ENCODE data around the gene EIF2AK3. TPM values are rescaled to one million over a fixed set of nuclear protein-coding genes. Genes with fewer than 3 reads are reported as not detected.

The EIF2AK3 gene
- total and polyA plus RNA-seq, 5 donors from 2014 or later: 4.5 to 36.9 (median 7.2) TPM

GRCh38 chr2:88621432-88621831 lies 5.8 kb downstream of the EIF2AK3 start:
- H3K4me1 ChIP-seq (ENCODE audit: control insufficient read depth, insufficient read depth, low read length, poor library complexity, severe bottlenecking): peaks cover 24% of the 10 kb centered on the region
- H3K9me3 Mint-ChIP-seq: no peaks in the 10 kb centered on the region
- H3K4me1 Mint-ChIP-seq: peaks cover 14 to 57% (median 39%) of the 10 kb centered on the region in 4 donors
- H3K36me3 ChIP-seq (ENCODE audit: control insufficient read depth, insufficient read depth, low read length): no peaks in the 10 kb centered on the region
- peaks cover 8% of the 10 kb centered on the region for H3K36me3 Mint-ChIP-seq
- DNase-seq: no peak
- H3K27ac ChIP-seq (ENCODE audit: insufficient read depth, low read length, poor library complexity, severe bottlenecking): no peak overlapping the region
- no peaks in the 10 kb centered on the region for H3K27me3 ChIP-seq (ENCODE audit: control insufficient read depth, insufficient read depth, low read length)
- no peak overlapping the region for H3K4me3 ChIP-seq (ENCODE audit: low read depth, low read length)
- H3K27me3 Mint-ChIP-seq: no peaks in the 10 kb centered on the region
- peak overlapping the region in 1 of 4 donors; percentile 7 for H3K4me3 Mint-ChIP-seq
- no peak for ATAC-seq (ENCODE audit: low read depth in 2 of 2)
- H3K9me3 ChIP-seq (ENCODE audit: control insufficient read depth in 2 of 2, low read length in 2 of 2): no peaks in the 10 kb centered on the region
- H3K27ac Mint-ChIP-seq: no peak overlapping the region

GRCh38 chr2:88620015-88620414 lies 7.2 kb downstream of the EIF2AK3 start:
- Histone ChIP-seq H3K27ac (ENCODE audit: insufficient read depth, low read length, poor library complexity, severe bottlenecking) (no peak overlapping the region), H3K4me3 (ENCODE audit: low read depth, low read length) (no peak overlapping the region), H3K36me3 (ENCODE audit: control insufficient read depth, insufficient read depth, low read length) (no peaks in the 10 kb centered on the region), H3K4me1 (ENCODE audit: control insufficient read depth, insufficient read depth, low read length, poor library complexity, severe bottlenecking) (peaks cover 11% of the 10 kb centered on the region), H3K9me3 (ENCODE audit: control insufficient read depth in 2 of 2, low read length in 2 of 2) (no peaks in the 10 kb centered on the region), H3K27me3 (ENCODE audit: control insufficient read depth, insufficient read depth, low read length) (no peaks in the 10 kb centered on the region)
- ATAC-seq (ENCODE audit: low read depth in 2 of 2) (no peak), DNase-seq (no peak)
- H3K27ac Mint-ChIP-seq: peak overlapping the region in 2 of 3 donors; percentile 39 to 67
- H3K4me3 Mint-ChIP-seq: no peak overlapping the region
- no peaks in the 10 kb centered on the region for H3K9me3 Mint-ChIP-seq
- peaks cover 8% of the 10 kb centered on the region for H3K36me3 Mint-ChIP-seq
- no peaks in the 10 kb centered on the region for H3K27me3 Mint-ChIP-seq
- H3K4me1 Mint-ChIP-seq: peaks cover 14 to 50% (median 33%) of the 10 kb centered on the region in 4 donors

- peaks cover 14 to 37% (median 30%) of the 10 kb centered on the region in 4 donors for H3K4me1 Mint-ChIP-seq
- H3K27me3 Mint-ChIP-seq: no peaks in the 10 kb centered on the region
- H3K9me3 Mint-ChIP-seq: no peaks in the 10 kb centered on the region
- DNase-seq (no peak), ATAC-seq (ENCODE audit: low read depth in 2 of 2) (no peak)
- H3K27ac ChIP-seq (ENCODE audit: insufficient read depth, low read length, poor library complexity, severe bottlenecking): no peak overlapping the region
- no peaks in the 10 kb centered on the region for H3K4me1 ChIP-seq (ENCODE audit: control insufficient read depth, insufficient read depth, low read length, poor library complexity, severe bottlenecking)
- H3K27ac Mint-ChIP-seq: no peak overlapping the region
- peaks cover 16% of the 10 kb centered on the region for H3K36me3 ChIP-seq (ENCODE audit: control insufficient read depth, insufficient read depth, low read length)
- no peaks in the 10 kb centered on the region for H3K27me3 ChIP-seq (ENCODE audit: control insufficient read depth, insufficient read depth, low read length)
- no peak overlapping the region for H3K4me3 Mint-ChIP-seq
- H3K4me3 ChIP-seq (ENCODE audit: low read depth, low read length): no peak overlapping the region
- H3K9me3 ChIP-seq (ENCODE audit: control insufficient read depth in 2 of 2, low read length in 2 of 2): no peaks in the 10 kb centered on the region
- peaks cover 17% of the 10 kb centered on the region for H3K36me3 Mint-ChIP-seq
These were observed 11.4 kb downstream of the EIF2AK3 start for GRCh38 chr2:88615822-88616221.

DNA sequence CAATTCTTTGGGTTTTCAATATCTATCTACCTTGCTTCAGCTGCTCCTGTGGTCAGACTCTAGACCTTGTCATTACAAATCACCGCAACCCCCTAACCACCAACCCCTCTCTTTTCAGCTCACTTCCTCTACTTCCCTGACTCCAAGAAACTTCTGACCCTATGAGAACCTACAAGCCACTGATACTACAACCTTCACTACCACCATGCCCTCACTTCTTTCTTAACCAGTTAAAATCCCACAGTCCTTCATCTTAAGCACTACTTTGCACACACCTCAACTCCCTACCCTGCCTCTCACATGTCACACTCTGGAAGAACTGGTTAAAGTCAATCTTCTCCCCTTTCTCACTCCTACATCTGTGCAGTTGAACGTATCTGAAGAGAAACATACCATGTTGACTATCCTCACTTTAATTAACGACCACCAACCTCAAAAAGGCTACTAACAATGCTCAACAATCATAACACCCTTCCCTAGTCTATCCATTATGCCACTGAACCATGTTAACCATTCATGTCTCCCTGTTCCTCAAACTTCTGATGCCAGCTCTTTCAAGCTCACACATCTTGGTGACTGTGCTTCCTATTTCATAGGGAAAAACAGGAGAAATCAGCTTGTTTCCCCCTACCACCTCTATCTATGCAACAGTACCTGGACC lies 12.6 kb downstream of the EIF2AK3 start:
- Histone ChIP-seq H3K4me3 (ENCODE audit: low read depth, low read length) (no peak overlapping the region), H3K36me3 (ENCODE audit: control insufficient read depth, insufficient read depth, low read length) (peaks cover 27% of the 10 kb centered on the region), H3K4me1 (ENCODE audit: control insufficient read depth, insufficient read depth, low read length, poor library complexity, severe bottlenecking) (no peaks in the 10 kb centered on the region), H3K27me3 (ENCODE audit: control insufficient read depth, insufficient read depth, low read length) (no peaks in the 10 kb centered on the region), H3K9me3 (ENCODE audit: control insufficient read depth in 2 of 2, low read length in 2 of 2) (no peaks in the 10 kb centered on the region), H3K27ac (ENCODE audit: insufficient read depth, low read length, poor library complexity, severe bottlenecking) (no peak overlapping the region)
- DNase-seq (no peak), ATAC-seq (ENCODE audit: low read depth in 2 of 2) (no peak)
- H3K4me1 Mint-ChIP-seq: peaks cover 4 to 31% (median 21%) of the 10 kb centered on the region in 4 donors
- no peak overlapping the region for H3K4me3 Mint-ChIP-seq
- no peaks in the 10 kb centered on the region for H3K9me3 Mint-ChIP-seq
- H3K27ac Mint-ChIP-seq: no peak overlapping the region
- peaks cover 14% of the 10 kb centered on the region for H3K36me3 Mint-ChIP-seq
- no peaks in the 10 kb centered on the region for H3K27me3 Mint-ChIP-seq

GRCh38 chr2:88613921-88614320 lies 13.3 kb downstream of the EIF2AK3 start:
- Mint-ChIP-seq H3K27me3 (no peaks in the 10 kb centered on the region), H3K4me1 (peaks cover 4 to 30% (median 18%) of the 10 kb centered on the region in 4 donors), H3K36me3 (peaks cover 14% of the 10 kb centered on the region), H3K9me3 (no peaks in the 10 kb centered on the region), H3K4me3 (no peak overlapping the region), H3K27ac (no peak overlapping the region)
- Histone ChIP-seq H3K4me1 (ENCODE audit: control insufficient read depth, insufficient read depth, low read length, poor library complexity, severe bottlenecking) (no peaks in the 10 kb centered on the region), H3K36me3 (ENCODE audit: control insufficient read depth, insufficient read depth, low read length) (peaks cover 29% of the 10 kb centered on the region), H3K4me3 (ENCODE audit: low read depth, low read length) (no peak overlapping the region), H3K27me3 (ENCODE audit: control insufficient read depth, insufficient read depth, low read length) (no peaks in the 10 kb centered on the region), H3K9me3 (ENCODE audit: control insufficient read depth in 2 of 2, low read length in 2 of 2) (no peaks in the 10 kb centered on the region), H3K27ac (ENCODE audit: insufficient read depth, low read length, poor library complexity, severe bottlenecking) (no peak overlapping the region)
- DNase-seq: no peak
- no peak for ATAC-seq (ENCODE audit: low read depth in 2 of 2)

DNA sequence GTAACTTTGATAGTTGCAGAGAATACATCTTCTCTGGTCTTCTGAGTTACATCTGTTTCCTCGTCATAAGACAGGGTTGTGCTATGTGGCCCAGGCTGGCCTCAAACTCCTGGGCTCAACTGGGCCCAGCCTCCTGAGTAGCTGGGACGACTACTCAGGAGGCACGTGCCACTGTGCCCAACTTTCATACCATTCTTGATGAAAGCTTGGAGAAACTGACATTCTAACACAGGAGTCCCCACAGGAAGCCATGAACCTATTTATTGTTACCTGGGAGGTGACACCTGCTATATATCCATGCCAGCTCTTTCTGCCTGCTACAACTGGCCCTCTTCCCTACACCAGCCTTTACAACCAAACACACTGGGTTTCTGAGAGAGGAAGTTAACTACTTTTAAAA lies 19.1 kb downstream of the EIF2AK3 start:
- H3K4me3 ChIP-seq (ENCODE audit: low read depth, low read length): no peak overlapping the region
- H3K4me3 Mint-ChIP-seq: no peak overlapping the region
- H3K36me3 ChIP-seq (ENCODE audit: control insufficient read depth, insufficient read depth, low read length): peaks cover 26% of the 10 kb centered on the region
- H3K9me3 ChIP-seq (ENCODE audit: control insufficient read depth in 2 of 2, low read length in 2 of 2): no peaks in the 10 kb centered on the region
- H3K9me3 Mint-ChIP-seq: no peaks in the 10 kb centered on the region
- ATAC-seq (ENCODE audit: low read depth in 2 of 2): no peak
- H3K27me3 Mint-ChIP-seq: no peaks in the 10 kb centered on the region
- H3K4me1 ChIP-seq (ENCODE audit: control insufficient read depth, insufficient read depth, low read length, poor library complexity, severe bottlenecking): no peaks in the 10 kb centered on the region
- H3K36me3 Mint-ChIP-seq: peaks cover 9% of the 10 kb centered on the region
- H3K27me3 ChIP-seq (ENCODE audit: control insufficient read depth, insufficient read depth, low read length): no peaks in the 10 kb centered on the region
- no peak overlapping the region for H3K27ac ChIP-seq (ENCODE audit: insufficient read depth, low read length, poor library complexity, severe bottlenecking)
- no peak overlapping the region for H3K27ac Mint-ChIP-seq
- DNase-seq: no peak
- H3K4me1 Mint-ChIP-seq: peaks cover 15 to 30% (median 21%) of the 10 kb centered on the region in 4 donors

GRCh38 chr2:88607416-88607815 lies 19.8 kb downstream of the EIF2AK3 start:
- DNase-seq: no peak
- no peak for ATAC-seq (ENCODE audit: low read depth in 2 of 2)
- Mint-ChIP-seq H3K4me1 (peaks cover 20 to 32% (median 21%) of the 10 kb centered on the region in 4 donors), H3K4me3 (no peak overlapping the region), H3K36me3 (peaks cover 9% of the 10 kb centered on the region), H3K9me3 (no peaks in the 10 kb centered on the region), H3K27me3 (no peaks in the 10 kb centered on the region), H3K27ac (no peak overlapping the region)
- Histone ChIP-seq H3K27me3 (ENCODE audit: control insufficient read depth, insufficient read depth, low read length) (no peaks in the 10 kb centered on the region), H3K36me3 (ENCODE audit: control insufficient read depth, insufficient read depth, low read length) (peaks cover 20% of the 10 kb centered on the region), H3K4me3 (ENCODE audit: low read depth, low read length) (no peak overlapping the region), H3K4me1 (ENCODE audit: control insufficient read depth, insufficient read depth, low read length, poor library complexity, severe bottlenecking) (no peaks in the 10 kb centered on the region), H3K27ac (ENCODE audit: insufficient read depth, low read length, poor library complexity, severe bottlenecking) (no peak overlapping the region), H3K9me3 (ENCODE audit: control insufficient read depth in 2 of 2, low read length in 2 of 2) (no peaks in the 10 kb centered on the region)

DNA sequence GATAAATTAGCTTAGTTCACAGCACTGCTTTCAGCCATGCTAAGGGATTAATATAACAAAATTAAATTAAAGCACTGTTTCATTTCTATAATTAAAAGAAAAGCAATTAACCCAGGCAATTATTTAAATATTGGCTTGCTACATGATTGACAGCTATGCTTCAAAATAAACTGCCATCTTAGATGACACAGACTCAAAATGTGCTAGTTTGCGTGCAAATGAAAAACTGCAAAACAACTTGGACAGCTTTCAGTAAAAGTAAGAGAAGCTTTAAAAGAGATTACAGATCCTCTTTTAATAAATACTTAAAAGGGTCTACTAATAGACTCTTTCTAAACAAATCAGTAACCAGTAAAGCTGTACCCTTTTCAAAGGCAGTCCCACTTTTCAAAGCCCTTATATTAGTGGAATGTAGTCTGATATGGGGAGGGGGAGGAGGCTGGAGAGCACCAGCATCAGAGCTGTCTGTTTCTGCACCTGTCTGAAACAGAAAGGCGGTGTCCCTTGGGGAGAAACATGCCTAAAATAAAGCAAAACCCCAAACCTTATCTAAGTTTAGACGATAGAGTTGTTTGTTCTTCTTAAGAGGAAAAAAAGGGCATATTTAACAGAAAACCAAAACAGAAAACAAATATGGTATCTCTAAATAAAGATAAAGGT lies 20.8 kb downstream of the EIF2AK3 start:
- Mint-ChIP-seq H3K27ac (peak overlapping the region in 1 of 3 donors; percentile 68), H3K4me1 (peaks cover 25 to 35% (median 26%) of the 10 kb centered on the region in 4 donors), H3K27me3 (no peaks in the 10 kb centered on the region), H3K9me3 (no peaks in the 10 kb centered on the region), H3K36me3 (peaks cover 5% of the 10 kb centered on the region), H3K4me3 (no peak overlapping the region)
- H3K4me3 ChIP-seq (ENCODE audit: low read depth, low read length): no peak overlapping the region
- H3K36me3 ChIP-seq (ENCODE audit: control insufficient read depth, insufficient read depth, low read length): peaks cover 16% of the 10 kb centered on the region
- DNase-seq (no peak), ATAC-seq (ENCODE audit: low read depth in 2 of 2) (no peak)
- H3K9me3 ChIP-seq (ENCODE audit: control insufficient read depth in 2 of 2, low read length in 2 of 2): no peaks in the 10 kb centered on the region
- no peak overlapping the region for H3K27ac ChIP-seq (ENCODE audit: insufficient read depth, low read length, poor library complexity, severe bottlenecking)
- no peaks in the 10 kb centered on the region for H3K4me1 ChIP-seq (ENCODE audit: control insufficient read depth, insufficient read depth, low read length, poor library complexity, severe bottlenecking)
- H3K27me3 ChIP-seq (ENCODE audit: control insufficient read depth, insufficient read depth, low read length): no peaks in the 10 kb centered on the region
